ENCODE data around the gene BTBD16.

DNA sequence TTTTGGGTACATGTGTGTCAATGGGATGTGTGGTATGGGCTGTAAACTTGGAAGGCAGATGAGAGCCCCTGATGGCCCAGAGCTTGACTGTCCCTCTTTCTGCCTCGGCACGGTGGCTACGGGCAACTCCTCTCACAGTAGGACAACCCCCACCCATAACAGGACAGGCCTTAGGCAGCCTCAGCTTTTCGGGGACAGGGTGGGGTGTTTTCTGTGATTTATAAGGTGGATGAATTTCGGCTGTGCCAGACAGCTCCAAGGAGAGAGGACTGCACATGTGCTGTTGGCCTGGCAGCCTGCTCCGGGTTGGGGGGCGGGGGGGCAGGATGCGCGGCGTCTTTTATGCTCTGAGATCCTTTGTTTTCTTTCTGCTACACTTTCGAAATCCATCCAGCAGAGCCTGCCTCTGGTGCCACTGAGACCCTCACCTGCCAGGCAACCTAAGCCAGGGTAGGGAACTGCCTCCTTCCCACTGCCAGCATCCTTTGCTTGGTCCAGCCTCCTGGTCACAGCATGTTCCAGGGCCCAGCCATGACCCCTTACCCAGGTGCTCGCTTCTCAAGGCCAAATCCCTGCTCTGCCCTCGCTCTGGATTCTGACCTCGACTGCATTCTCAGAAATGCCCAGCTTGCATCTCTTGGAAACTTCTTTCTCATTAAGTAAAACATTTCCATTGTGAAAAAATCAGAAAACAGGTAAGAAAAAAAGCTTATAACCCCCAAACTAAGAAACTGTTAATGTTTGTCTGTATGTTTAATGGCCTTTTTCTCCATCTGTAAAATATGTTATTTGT lies 15.4 kb upstream of the BTBD16 start:
- TF ChIP-seq MAFG (CRISPR knock-in tag; IDR thresholded peaks at IDR 0.05) (no peak), TCF7 (IDR thresholded peaks at IDR 0.05; ENCODE audit: low read depth) (no peak), ZNF501 (CRISPR knock-in tag; IDR thresholded peaks at IDR 0.05) (no peak)

Measured in HepG2 (cell line).